ENCODE measurements around the gene ENOX1. TPM values are rescaled to one million over a fixed set of nuclear protein-coding genes. Genes with fewer than 3 reads are reported as not detected.

The ENOX1 gene
- total RNA-seq, 4 donors from 2014 or later, result 0.25 to 0.52 (median 0.33) TPM

GRCh38 chr13:43596924-43597598, 189.7 kb downstream of the ENOX1 start:
- 88% methylated on average over 7 of the region's 7 CpGs for WGBS
- no peaks in the 10 kb centered on the region for H3K27me3 ChIP-seq
- DNase-seq (ENCODE audit: low spot score in 2 of 2), result no peak
- TF ChIP-seq POLR2AphosphoS5 (IDR thresholded peaks at IDR 0.05) (no peak), EP300 (IDR thresholded peaks at IDR 0.05) (no peak), CTCF (IDR thresholded peaks at IDR 0.05) (no peak), POLR2A (IDR thresholded peaks at IDR 0.05) (no peak)
- no peaks in the 10 kb centered on the region for H3K36me3 ChIP-seq
- H3K4me1 ChIP-seq, result no peaks in the 10 kb centered on the region
- no peak overlapping the region for H3K4me3 ChIP-seq
- no peak overlapping the region for H3K27ac ChIP-seq
- no peaks in the 10 kb centered on the region for H3K9me3 ChIP-seq

GRCh38 chr13:43596006-43596405, 190.8 kb downstream of the ENOX1 start:
- 91% methylated on average over 2 of the region's 2 CpGs for WGBS

GRCh38 chr13:43587376-43587775, 199.4 kb downstream of the ENOX1 start:
- no peaks in the 10 kb centered on the region for H3K27me3 ChIP-seq
- no peak overlapping the region for H3K27ac ChIP-seq
- no peaks in the 10 kb centered on the region for H3K9me3 ChIP-seq
- no peak overlapping the region for H3K4me3 ChIP-seq
- no peak for DNase-seq (ENCODE audit: low spot score in 2 of 2)
- H3K36me3 ChIP-seq, result no peaks in the 10 kb centered on the region
- TF ChIP-seq POLR2A (IDR thresholded peaks at IDR 0.05) (no peak), POLR2AphosphoS5 (IDR thresholded peaks at IDR 0.05) (no peak), CTCF (IDR thresholded peaks at IDR 0.05) (no peak)
- no peaks in the 10 kb centered on the region for H3K4me1 ChIP-seq

More at GRCh38 chr13:43596006-43596405, 190.8 kb downstream of the ENOX1 start:
- no peak for DNase-seq (ENCODE audit: low spot score in 2 of 2)
- no peaks in the 10 kb centered on the region for H3K36me3 ChIP-seq
- no peak overlapping the region for H3K27ac ChIP-seq
- H3K9me3 ChIP-seq, result no peaks in the 10 kb centered on the region
- no peak overlapping the region for H3K4me3 ChIP-seq
- no peaks in the 10 kb centered on the region for H3K27me3 ChIP-seq
- TF ChIP-seq CTCF (IDR thresholded peaks at IDR 0.05) (no peak), POLR2AphosphoS5 (IDR thresholded peaks at IDR 0.05) (no peak), EP300 (IDR thresholded peaks at IDR 0.05) (no peak), POLR2A (IDR thresholded peaks at IDR 0.05) (no peak)
- H3K4me1 ChIP-seq, result no peaks in the 10 kb centered on the region

DNA sequence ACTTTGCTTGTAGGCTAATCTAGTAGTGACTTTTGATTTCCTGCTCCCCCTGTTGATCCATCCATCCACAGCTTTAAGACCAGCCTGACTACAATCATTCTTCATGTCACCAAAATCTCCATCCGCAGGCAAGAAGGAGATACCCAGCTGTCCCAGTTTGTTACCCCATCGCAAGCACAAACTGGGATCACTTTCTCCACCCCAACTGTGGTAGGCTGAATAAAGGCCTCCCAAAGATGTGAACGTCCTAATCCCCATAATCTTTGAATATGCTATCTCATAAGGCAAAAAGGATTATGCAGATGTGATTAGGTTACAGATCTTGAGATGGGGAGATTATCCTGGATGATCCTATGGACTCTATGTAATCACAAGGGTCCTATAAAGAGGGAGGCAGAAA, 202.0 kb downstream of the ENOX1 start:
- TF ChIP-seq POLR2A (IDR thresholded peaks at IDR 0.05), result no peak
- TF ChIP-seq EP300 (IDR thresholded peaks at IDR 0.05), result no peak
- TF ChIP-seq POLR2AphosphoS5 (IDR thresholded peaks at IDR 0.05), result no peak
- TF ChIP-seq CTCF (IDR thresholded peaks at IDR 0.05), result no peak
- no peaks in the 10 kb centered on the region for H3K9me3 ChIP-seq
- 100% methylated on average over 3 of the region's 3 CpGs for WGBS

GRCh38 chr13:43583321-43583720, 203.5 kb downstream of the ENOX1 start:
- TF ChIP-seq POLR2A (IDR thresholded peaks at IDR 0.05), result no peak
- TF ChIP-seq CTCF (IDR thresholded peaks at IDR 0.05), result no peak
- TF ChIP-seq EP300 (IDR thresholded peaks at IDR 0.05), result no peak
- no peak for TF ChIP-seq POLR2AphosphoS5 (IDR thresholded peaks at IDR 0.05)
- H3K27ac ChIP-seq, result no peak overlapping the region
- no peaks in the 10 kb centered on the region for H3K36me3 ChIP-seq
- WGBS, result 59% methylated on average over 1 of the region's 1 CpG
- no peak overlapping the region for H3K4me3 ChIP-seq
- no peak for DNase-seq (ENCODE audit: low spot score in 2 of 2)
- no peaks in the 10 kb centered on the region for H3K27me3 ChIP-seq
- H3K4me1 ChIP-seq, result no peaks in the 10 kb centered on the region
- no peaks in the 10 kb centered on the region for H3K9me3 ChIP-seq

More for the DNA sequence above, 202.0 kb downstream of the ENOX1 start:
- no peak for DNase-seq (ENCODE audit: low spot score in 2 of 2)
- Histone ChIP-seq H3K36me3 (no peaks in the 10 kb centered on the region), H3K27ac (no peak overlapping the region), H3K4me1 (no peaks in the 10 kb centered on the region), H3K27me3 (no peaks in the 10 kb centered on the region), H3K4me3 (no peak overlapping the region)
